Hepatic stellate cell (primary cell): Measurements from ENCODE around the gene AVPR2.

Experiments used
- DNase-seq: peaks from one replicate; pipeline ENCODE4 v3.0.0; 2011; ENCODE audit warnings: low spot score

Gene AVPR2

GRCh38 chrX:153913701-153914100, 9.2 kb downstream of the AVPR2 start:
- no peak for DNase-seq

GRCh38 chrX:153917869-153918268, 13.4 kb downstream of the AVPR2 start:
- DNase-seq, result no peak

- DNase-seq, result no peak
Measured at GRCh38 chrX:153919281-153919680, 14.8 kb downstream of the AVPR2 start.

GRCh38 chrX:153920546-153920945, 16.1 kb downstream of the AVPR2 start:
- DNase-seq, result no peak

GRCh38 chrX:153921070-153921469, 16.6 kb downstream of the AVPR2 start:
- no peak for DNase-seq

- no peak for DNase-seq
Measured at GRCh38 chrX:153921511-153922446, 17.3 kb downstream of the AVPR2 start.

- DNase-seq, result peak; percentile 79
Measured at GRCh38 chrX:153922932-153923857, 18.7 kb downstream of the AVPR2 start.

GRCh38 chrX:153924149-153924861, 19.8 kb downstream of the AVPR2 start:
- peak; percentile 69 for DNase-seq

- DNase-seq, result no peak
Measured at GRCh38 chrX:153925387-153925738, 20.9 kb downstream of the AVPR2 start.

- no peak for DNase-seq
Measured at GRCh38 chrX:153925739-153926551, 21.5 kb downstream of the AVPR2 start, which contains the start of gene ARHGAP4. ARHGAP4 (minus strand) TSS chrX:153926264; CDS start chrX:153926202, 62 bp downstream.

GRCh38 chrX:153926552-153926857, 22.0 kb downstream of the AVPR2 start:
- DNase-seq, result no peak

GRCh38 chrX:153926858-153927671, 22.6 kb downstream of the AVPR2 start:
- no peak for DNase-seq

GRCh38 chrX:153927672-153927921, 23.1 kb downstream of the AVPR2 start:
- DNase-seq, result no peak

GRCh38 chrX:153927922-153928760, 23.7 kb downstream of the AVPR2 start:
- DNase-seq, result peak; percentile 100

GRCh38 chrX:153928846-153929245, 24.4 kb downstream of the AVPR2 start:
- DNase-seq, result no peak

- no peak for DNase-seq
Measured at GRCh38 chrX:153929576-153929975, 25.1 kb downstream of the AVPR2 start.

- no peak for DNase-seq
Measured at GRCh38 chrX:153930011-153930910, 25.8 kb downstream of the AVPR2 start.

GRCh38 chrX:153931151-153931550, 26.7 kb downstream of the AVPR2 start:
- DNase-seq, result no peak

GRCh38 chrX:153931748-153932147, 27.3 kb downstream of the AVPR2 start:
- no peak for DNase-seq
